WTC11 (cell line): Measurements from ENCODE around the gene MAP3K3. TPM values are rescaled to one million over a fixed set of nuclear protein-coding genes. Genes with fewer than 3 reads are reported as not detected.

ENCODE experiments used
- ATAC-seq: fragments of 200-7000 bp; cut with Tn5 transposase; 2 replicates; pipeline ENCODE4 v1.10.0; 2021; ENCODE audit warnings: mild to moderate bottlenecking, moderate library complexity
- CTCF ChIA-PET: fragments of 300-600 bp; sonication (Branson Sonifier 250); formaldehyde crosslinking; loops from one replicate; lab custom pipeline; 2021; ENCODE audit warnings: antibody characterized with exemption; lab: Charles Lee
- POLR2A ChIA-PET: fragments of 350-600 bp; sonication (Branson Sonifier 250); formaldehyde crosslinking; loops from one replicate; lab custom pipeline; 2021; ENCODE audit warnings: antibody characterized with exemption; lab: Charles Lee
- DNase-seq: peaks from one replicate; pipeline ENCODE4 v3.0.0; 2021; ENCODE audit warnings: low spot score
- H3K27ac Mint-ChIP-seq: 2 replicates; pipeline ENCODE4 v1.8.0; 2021; ENCODE audit warnings: mixed read lengths
- H3K27me3 Mint-ChIP-seq: 2 replicates; pipeline ENCODE4 v1.8.0; 2021; ENCODE audit warnings: low read depth, mild to moderate bottlenecking, moderate library complexity, mixed read lengths
- H3K36me3 Mint-ChIP-seq: 2 replicates; pipeline ENCODE4 v1.8.0; 2021; ENCODE audit warnings: mixed read lengths
- H3K4me1 Mint-ChIP-seq: 2 replicates; pipeline ENCODE4 v1.8.0; 2022; ENCODE audit warnings: mixed read lengths
- H3K4me3 Mint-ChIP-seq: 2 replicates; pipeline ENCODE4 v1.8.0; 2021; ENCODE audit warnings: mild to moderate bottlenecking, moderate library complexity, mixed read lengths
- H3K9me3 Mint-ChIP-seq: 2 replicates; pipeline ENCODE4 v1.8.0; 2021; ENCODE audit warnings: mixed read lengths
- ATF1 ChIP-seq: sonication (generic); formaldehyde crosslinking; IDR thresholded peaks from 2 replicates; pipeline ENCODE4 v1.8.1; 2023; ENCODE audit warnings: mild to moderate bottlenecking, moderate library complexity, missing genetic modification reagents
- IRF2 ChIP-seq: sonication (generic); formaldehyde crosslinking; IDR thresholded peaks from 2 replicates; pipeline ENCODE4 v1.8.0; 2022; ENCODE audit warnings: low read depth, missing genetic modification reagents, borderline replicate concordance
- NFYB ChIP-seq: sonication (generic); formaldehyde crosslinking; conservative IDR thresholded peaks from 2 replicates; pipeline ENCODE4 v1.8.0; 2022; ENCODE audit warnings: low read depth, missing genetic modification reagents
- SMAD4 ChIP-seq: sonication (generic); formaldehyde crosslinking; IDR thresholded peaks from 2 replicates; pipeline ENCODE4 v1.8.0; 2022; ENCODE audit warnings: mild to moderate bottlenecking, missing genetic modification reagents
- TEAD1 ChIP-seq: sonication (generic); formaldehyde crosslinking; IDR thresholded peaks from 2 replicates; pipeline ENCODE4 v1.8.0; 2022; ENCODE audit warnings: mild to moderate bottlenecking, missing genetic modification reagents
- ZNF219 ChIP-seq: sonication (generic); formaldehyde crosslinking; IDR thresholded peaks from 2 replicates; pipeline ENCODE4 v1.8.0; 2023; ENCODE audit warnings: missing genetic modification reagents, mild to moderate bottlenecking, borderline replicate concordance
- ZNF232 ChIP-seq: sonication (generic); formaldehyde crosslinking; IDR thresholded peaks from 2 replicates; pipeline ENCODE4 v1.8.0; 2022; ENCODE audit warnings: mild to moderate bottlenecking, missing genetic modification reagents
- ZNF263 ChIP-seq: sonication (generic); formaldehyde crosslinking; IDR thresholded peaks from 2 replicates; pipeline ENCODE4 v1.8.1; 2022; ENCODE audit warnings: low read depth, mild to moderate bottlenecking, moderate library complexity, missing genetic modification reagents
- total RNA-seq: library from RNA; stranded (reverse); gene quantifications from 3 replicates; pipeline ENCODE4 v1.2.3, GENCODE V29; 2021
- TF ChIP-seq, protein P1 (sequence below): fragments of 250-450 bp; sonication (Bioruptor Pico); conservative IDR thresholded peaks from 2 replicates; pipeline ENCODE4 v1.9.0; 2021; ENCODE audit warnings: mild to moderate bottlenecking
- TF ChIP-seq, protein P2 (sequence below): sonication (generic); formaldehyde crosslinking; IDR thresholded peaks from 2 replicates; pipeline ENCODE4 v1.8.1; 2023; ENCODE audit warnings: mild to moderate bottlenecking, missing genetic modification reagents
- TF ChIP-seq, protein P3 (sequence below): sonication (generic); formaldehyde crosslinking; IDR thresholded peaks from 2 replicates; pipeline ENCODE4 v1.8.1; 2023; ENCODE audit warnings: mild to moderate bottlenecking, missing genetic modification reagents, borderline replicate concordance
- TF ChIP-seq, protein P4 (sequence below): sonication (generic); formaldehyde crosslinking; IDR thresholded peaks from 2 replicates; pipeline ENCODE4 v1.8.1; 2022; ENCODE audit warnings: mild to moderate bottlenecking, moderate library complexity, missing genetic modification reagents
- TF ChIP-seq, protein P5 (sequence below): fragments of 250-450 bp; sonication (Bioruptor Pico); IDR thresholded peaks from 2 replicates; pipeline ENCODE4 v1.9.0; 2021; ENCODE audit warnings: moderate library complexity, mild to moderate bottlenecking, inconsistent platforms, borderline replicate concordance
- TF ChIP-seq, protein P6 (sequence below): sonication (generic); formaldehyde crosslinking; IDR thresholded peaks from 2 replicates; pipeline ENCODE4 v1.8.0; 2023; ENCODE audit warnings: missing genetic modification reagents, mild to moderate bottlenecking, borderline replicate concordance

The MAP3K3 gene
- total RNA-seq, 1 experiment from 2014 or later, result 25.7 TPM

DNA sequence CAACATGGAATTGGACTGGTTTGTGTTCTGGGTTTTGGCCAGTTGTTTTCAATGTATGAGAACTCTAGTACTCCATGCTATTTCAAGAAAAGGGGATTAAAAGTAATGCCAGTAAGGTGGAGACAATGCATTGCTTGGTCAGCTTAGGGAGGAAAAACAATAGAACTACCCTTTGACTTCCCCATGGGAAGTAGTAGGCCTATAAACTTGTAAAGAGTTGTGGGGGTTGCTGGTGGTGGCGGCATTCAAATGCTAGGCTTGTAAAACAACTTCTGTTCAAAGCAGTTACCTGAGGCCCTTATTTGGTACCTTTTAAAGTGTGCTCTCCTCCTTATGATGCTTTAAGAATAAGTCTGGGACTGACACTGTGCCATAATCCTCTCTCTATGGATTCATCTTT, 9.4 kb downstream of the MAP3K3 start:
- Mint-ChIP-seq H3K27ac (peak overlapping the region; percentile 93), H3K27me3 (no peaks in the 10 kb centered on the region), H3K9me3 (no peaks in the 10 kb centered on the region), H3K4me1 (peaks cover 53% of the 10 kb centered on the region), H3K4me3 (peak overlapping the region; percentile 3), H3K36me3 (peaks cover 4% of the 10 kb centered on the region; the same call in 1 of the 2 replicates)
- ATAC-seq, result peak; percentile 80
- CTCF ChIA-PET, result interaction anchor here (1.3 to 3.1 kb wide), 4 partner anchors 10 to 48 kb away, joined by 5 to 18 read pairs (median 8); partner anchors contain the start of gene MAP3K3
- POLR2A ChIA-PET, result no interaction called here
- DNase-seq, result no peak
- TF ChIP-seq ATF1 (CRISPR knock-in tag) (no peak), IRF2 (CRISPR knock-in tag) (no peak), ZNF263 (no peak), ZNF219 (CRISPR knock-in tag) (no peak), TEAD1 (CRISPR knock-in tag) (no peak), ZNF232 (CRISPR knock-in tag) (no peak), SMAD4 (no peak), NFYB (CRISPR knock-in tag) (no peak)
- TF ChIP-seq, protein P1, sequence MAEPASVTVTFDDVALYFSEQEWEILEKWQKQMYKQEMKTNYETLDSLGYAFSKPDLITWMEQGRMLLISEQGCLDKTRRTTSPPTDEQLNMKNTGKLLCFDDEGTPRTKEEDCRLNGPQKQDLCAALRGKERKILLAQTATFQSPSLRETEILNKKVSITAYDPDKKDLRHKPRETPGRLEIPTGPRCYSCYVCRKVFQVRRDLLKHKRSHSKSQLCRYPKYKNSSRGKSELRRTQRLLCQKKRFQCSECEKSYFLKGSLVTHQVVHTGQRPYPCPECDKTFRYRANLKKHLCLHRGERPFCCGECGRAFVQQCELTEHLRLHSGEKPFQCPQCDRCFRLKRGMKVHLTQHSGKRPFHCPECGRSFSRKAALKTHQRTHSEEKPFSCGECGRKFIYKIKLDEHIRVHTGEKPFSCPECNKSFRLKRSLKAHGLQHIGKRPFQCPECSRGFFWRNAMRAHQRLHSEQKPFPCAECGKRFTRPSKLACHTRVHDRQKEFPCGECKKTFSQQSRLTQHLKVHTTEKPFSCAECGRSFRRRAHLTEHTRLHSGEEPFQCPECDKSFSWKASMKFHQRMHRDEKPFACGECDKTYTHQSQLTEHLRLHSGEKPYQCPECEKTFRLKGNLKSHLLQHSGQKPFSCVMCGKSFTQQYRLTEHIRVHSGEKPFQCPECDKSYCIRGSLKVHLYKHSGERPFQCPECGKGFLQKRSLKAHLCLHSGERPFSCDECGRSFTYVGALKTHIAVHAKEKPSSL (CRISPR knock-in tag), result no peak
- TF ChIP-seq, protein P2, sequence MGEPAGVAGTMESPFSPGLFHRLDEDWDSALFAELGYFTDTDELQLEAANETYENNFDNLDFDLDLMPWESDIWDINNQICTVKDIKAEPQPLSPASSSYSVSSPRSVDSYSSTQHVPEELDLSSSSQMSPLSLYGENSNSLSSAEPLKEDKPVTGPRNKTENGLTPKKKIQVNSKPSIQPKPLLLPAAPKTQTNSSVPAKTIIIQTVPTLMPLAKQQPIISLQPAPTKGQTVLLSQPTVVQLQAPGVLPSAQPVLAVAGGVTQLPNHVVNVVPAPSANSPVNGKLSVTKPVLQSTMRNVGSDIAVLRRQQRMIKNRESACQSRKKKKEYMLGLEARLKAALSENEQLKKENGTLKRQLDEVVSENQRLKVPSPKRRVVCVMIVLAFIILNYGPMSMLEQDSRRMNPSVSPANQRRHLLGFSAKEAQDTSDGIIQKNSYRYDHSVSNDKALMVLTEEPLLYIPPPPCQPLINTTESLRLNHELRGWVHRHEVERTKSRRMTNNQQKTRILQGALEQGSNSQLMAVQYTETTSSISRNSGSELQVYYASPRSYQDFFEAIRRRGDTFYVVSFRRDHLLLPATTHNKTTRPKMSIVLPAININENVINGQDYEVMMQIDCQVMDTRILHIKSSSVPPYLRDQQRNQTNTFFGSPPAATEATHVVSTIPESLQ (CRISPR knock-in tag), result no peak
- TF ChIP-seq, protein P3, sequence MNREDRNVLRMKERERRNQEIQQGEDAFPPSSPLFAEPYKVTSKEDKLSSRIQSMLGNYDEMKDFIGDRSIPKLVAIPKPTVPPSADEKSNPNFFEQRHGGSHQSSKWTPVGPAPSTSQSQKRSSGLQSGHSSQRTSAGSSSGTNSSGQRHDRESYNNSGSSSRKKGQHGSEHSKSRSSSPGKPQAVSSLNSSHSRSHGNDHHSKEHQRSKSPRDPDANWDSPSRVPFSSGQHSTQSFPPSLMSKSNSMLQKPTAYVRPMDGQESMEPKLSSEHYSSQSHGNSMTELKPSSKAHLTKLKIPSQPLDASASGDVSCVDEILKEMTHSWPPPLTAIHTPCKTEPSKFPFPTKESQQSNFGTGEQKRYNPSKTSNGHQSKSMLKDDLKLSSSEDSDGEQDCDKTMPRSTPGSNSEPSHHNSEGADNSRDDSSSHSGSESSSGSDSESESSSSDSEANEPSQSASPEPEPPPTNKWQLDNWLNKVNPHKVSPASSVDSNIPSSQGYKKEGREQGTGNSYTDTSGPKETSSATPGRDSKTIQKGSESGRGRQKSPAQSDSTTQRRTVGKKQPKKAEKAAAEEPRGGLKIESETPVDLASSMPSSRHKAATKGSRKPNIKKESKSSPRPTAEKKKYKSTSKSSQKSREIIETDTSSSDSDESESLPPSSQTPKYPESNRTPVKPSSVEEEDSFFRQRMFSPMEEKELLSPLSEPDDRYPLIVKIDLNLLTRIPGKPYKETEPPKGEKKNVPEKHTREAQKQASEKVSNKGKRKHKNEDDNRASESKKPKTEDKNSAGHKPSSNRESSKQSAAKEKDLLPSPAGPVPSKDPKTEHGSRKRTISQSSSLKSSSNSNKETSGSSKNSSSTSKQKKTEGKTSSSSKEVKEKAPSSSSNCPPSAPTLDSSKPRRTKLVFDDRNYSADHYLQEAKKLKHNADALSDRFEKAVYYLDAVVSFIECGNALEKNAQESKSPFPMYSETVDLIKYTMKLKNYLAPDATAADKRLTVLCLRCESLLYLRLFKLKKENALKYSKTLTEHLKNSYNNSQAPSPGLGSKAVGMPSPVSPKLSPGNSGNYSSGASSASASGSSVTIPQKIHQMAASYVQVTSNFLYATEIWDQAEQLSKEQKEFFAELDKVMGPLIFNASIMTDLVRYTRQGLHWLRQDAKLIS (CRISPR knock-in tag), result no peak
- TF ChIP-seq, protein P4, sequence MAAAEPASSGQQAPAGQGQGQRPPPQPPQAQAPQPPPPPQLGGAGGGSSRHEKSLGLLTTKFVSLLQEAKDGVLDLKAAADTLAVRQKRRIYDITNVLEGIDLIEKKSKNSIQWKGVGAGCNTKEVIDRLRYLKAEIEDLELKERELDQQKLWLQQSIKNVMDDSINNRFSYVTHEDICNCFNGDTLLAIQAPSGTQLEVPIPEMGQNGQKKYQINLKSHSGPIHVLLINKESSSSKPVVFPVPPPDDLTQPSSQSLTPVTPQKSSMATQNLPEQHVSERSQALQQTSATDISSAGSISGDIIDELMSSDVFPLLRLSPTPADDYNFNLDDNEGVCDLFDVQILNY (CRISPR knock-in tag), result no peak
- TF ChIP-seq, protein P5, sequence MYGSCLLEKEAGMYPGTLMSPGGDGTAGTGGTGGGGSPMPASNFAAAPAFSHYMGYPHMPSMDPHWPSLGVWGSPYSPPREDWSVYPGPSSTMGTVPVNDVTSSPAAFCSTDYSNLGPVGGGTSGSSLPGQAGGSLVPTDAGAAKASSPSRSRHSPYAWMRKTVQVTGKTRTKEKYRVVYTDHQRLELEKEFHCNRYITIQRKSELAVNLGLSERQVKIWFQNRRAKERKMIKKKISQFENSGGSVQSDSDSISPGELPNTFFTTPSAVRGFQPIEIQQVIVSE (CRISPR knock-in tag), result no peak
- TF ChIP-seq, protein P6, sequence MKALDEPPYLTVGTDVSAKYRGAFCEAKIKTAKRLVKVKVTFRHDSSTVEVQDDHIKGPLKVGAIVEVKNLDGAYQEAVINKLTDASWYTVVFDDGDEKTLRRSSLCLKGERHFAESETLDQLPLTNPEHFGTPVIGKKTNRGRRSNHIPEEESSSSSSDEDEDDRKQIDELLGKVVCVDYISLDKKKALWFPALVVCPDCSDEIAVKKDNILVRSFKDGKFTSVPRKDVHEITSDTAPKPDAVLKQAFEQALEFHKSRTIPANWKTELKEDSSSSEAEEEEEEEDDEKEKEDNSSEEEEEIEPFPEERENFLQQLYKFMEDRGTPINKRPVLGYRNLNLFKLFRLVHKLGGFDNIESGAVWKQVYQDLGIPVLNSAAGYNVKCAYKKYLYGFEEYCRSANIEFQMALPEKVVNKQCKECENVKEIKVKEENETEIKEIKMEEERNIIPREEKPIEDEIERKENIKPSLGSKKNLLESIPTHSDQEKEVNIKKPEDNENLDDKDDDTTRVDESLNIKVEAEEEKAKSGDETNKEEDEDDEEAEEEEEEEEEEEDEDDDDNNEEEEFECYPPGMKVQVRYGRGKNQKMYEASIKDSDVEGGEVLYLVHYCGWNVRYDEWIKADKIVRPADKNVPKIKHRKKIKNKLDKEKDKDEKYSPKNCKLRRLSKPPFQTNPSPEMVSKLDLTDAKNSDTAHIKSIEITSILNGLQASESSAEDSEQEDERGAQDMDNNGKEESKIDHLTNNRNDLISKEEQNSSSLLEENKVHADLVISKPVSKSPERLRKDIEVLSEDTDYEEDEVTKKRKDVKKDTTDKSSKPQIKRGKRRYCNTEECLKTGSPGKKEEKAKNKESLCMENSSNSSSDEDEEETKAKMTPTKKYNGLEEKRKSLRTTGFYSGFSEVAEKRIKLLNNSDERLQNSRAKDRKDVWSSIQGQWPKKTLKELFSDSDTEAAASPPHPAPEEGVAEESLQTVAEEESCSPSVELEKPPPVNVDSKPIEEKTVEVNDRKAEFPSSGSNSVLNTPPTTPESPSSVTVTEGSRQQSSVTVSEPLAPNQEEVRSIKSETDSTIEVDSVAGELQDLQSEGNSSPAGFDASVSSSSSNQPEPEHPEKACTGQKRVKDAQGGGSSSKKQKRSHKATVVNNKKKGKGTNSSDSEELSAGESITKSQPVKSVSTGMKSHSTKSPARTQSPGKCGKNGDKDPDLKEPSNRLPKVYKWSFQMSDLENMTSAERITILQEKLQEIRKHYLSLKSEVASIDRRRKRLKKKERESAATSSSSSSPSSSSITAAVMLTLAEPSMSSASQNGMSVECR, result no peak
